Lung (tissue), 12 donors: ENCODE data around the gene MSANTD7. TPM values are rescaled to one million over a fixed set of nuclear protein-coding genes. Genes with fewer than 3 reads are reported as not detected.

Experiments used
- ATAC-seq: fragments of 200-7000 bp; cut with Tn5 transposase; one replicate; pipeline ENCODE4 v1.9.1; 2020; ENCODE audit warnings: moderate number of reproducible peaks; ENCODE audit not compliant: insufficient read depth, low FRiP score
- DNase-seq, 3 donors: peaks; one replicate each; pipeline ENCODE4 v3.0.0-alpha.2; 2013 to 2017
- H3K27ac ChIP-seq, 2 donors: one replicate each; pipeline ENCODE4 v1.5.1; 2013; ENCODE audit warnings: mild to moderate bottlenecking in 2 of 2, moderate library complexity in 2 of 2, control low read depth in 1 of 2, inconsistent platforms in 1 of 2, low read depth in 1 of 2, low read length in 1 of 2
- H3K27me3 ChIP-seq, 3 donors: one replicate each; pipeline ENCODE4 v1.5.1; 2013; ENCODE audit warnings: low read length in 2 of 3; ENCODE audit not compliant: control insufficient read depth in 3 of 3, insufficient read depth in 3 of 3
- H3K36me3 ChIP-seq, 4 donors: one replicate each; pipeline ENCODE4 v1.5.1; 2013; ENCODE audit warnings: low read length in 4 of 4, mild to moderate bottlenecking in 1 of 4, moderate library complexity in 1 of 4; ENCODE audit not compliant: control insufficient read depth in 4 of 4, insufficient read depth in 4 of 4
- H3K4me1 ChIP-seq, 5 donors: one replicate each; pipeline ENCODE4 v1.5.1; 2013; ENCODE audit warnings: low read length in 5 of 5, mild to moderate bottlenecking in 2 of 5, moderate library complexity in 1 of 5; ENCODE audit not compliant: control insufficient read depth in 5 of 5, insufficient read depth in 5 of 5
- H3K4me3 ChIP-seq: one replicate; pipeline ENCODE4 v1.5.1; 2013; ENCODE audit warnings: mild to moderate bottlenecking, control low read depth, moderate library complexity
- H3K9ac ChIP-seq, 2 donors: one replicate each; pipeline ENCODE4 v1.5.1; 2013; ENCODE audit warnings: low read length in 2 of 2, control low read depth in 1 of 2; ENCODE audit not compliant: insufficient read depth in 1 of 2
- H3K9me3 ChIP-seq, 4 donors: one replicate each; pipeline ENCODE4 v1.5.1; 2013; ENCODE audit warnings: low read length in 3 of 4, mild to moderate bottlenecking in 1 of 4, moderate library complexity in 1 of 4; ENCODE audit not compliant: control insufficient read depth in 4 of 4, insufficient read depth in 3 of 4
- WGBS, 2 donors: extraction: QIAGEN DNeasy Blood & Tissue Kit; methylation state at CpG; one replicate each; pipeline ENCODE4 v1.1.7; 2013; 5-methylcytosine and 5-hydroxymethylcytosine counted together
- polyA plus RNA-seq, 2 donors: library from polyadenylated mRNA; stranded (reverse); fragments of 200-250 nt; gene quantifications; one replicate each; pipeline ENCODE4 v1.2.1, GENCODE V29; 2013
- total RNA-seq, 2 donors: library from RNA; depleted of rRNA in 1 of 2; stranded (reverse); fragments of >200 nt in 1 of 2; gene quantifications; one replicate each; pipeline ENCODE4 v1.2.1, GENCODE V29; 2014 to 2021
- TF ChIP-seq, protein P1 (sequence below): IDR thresholded peaks from 2 replicates; pipeline ENCODE4 v1.5.1; 2012; ENCODE audit warnings: mild to moderate bottlenecking; ENCODE audit errors: control extremely low read depth, extremely low read depth
- donor health status: control.
- donor health status: control.
- donor health status: Bipolar disorder and iron deficiency.
- donor health status: healthy.
- donor health status: DM: yes; HTN: yes; CAD: no.

Gene MSANTD7
- total and polyA plus RNA-seq, 4 donors, result 2.2 to 17.2 (median 7.1) TPM

DNA sequence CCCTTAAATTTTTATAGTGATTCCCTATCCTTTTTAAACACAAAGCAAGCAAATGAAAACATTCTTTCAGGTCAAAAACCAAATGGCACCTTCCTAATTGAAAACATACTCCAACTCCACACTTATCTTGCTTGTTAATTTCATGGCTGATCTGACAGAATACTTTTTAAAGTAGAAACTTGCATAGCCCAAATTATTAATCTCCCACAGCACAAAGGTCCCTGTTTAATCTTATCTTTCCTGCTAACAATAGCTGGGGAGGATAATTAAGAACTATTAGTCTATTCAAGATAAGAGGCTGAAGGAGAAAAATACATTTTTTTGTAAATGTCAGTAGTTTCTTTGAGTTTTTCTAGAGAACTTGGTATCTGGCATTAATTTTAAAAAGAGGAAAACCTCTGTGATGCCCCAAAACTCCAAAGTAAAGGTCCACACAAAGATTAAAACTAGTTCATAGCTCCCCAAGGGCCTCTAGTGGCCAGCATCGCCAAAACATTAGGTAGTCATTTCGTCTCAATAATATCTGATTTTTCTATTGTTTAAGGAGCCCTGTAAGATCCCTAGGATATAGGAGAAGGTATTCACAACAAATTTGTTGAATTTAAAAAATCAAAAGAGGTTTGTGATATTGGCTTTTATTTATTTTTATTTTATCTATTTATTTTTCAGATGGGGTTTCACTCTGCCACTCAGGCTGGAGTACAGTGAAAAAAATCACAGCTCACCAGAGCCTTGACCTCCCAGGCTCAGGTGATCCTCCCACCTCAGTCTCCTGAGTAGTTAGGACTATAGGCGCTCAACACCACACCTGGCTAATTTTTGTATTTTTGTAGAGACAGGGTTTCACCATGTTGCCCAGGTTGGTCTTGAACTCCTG lies 15.0 kb upstream of the MSANTD7 start:
- Histone ChIP-seq H3K9me3 (no peaks in the 10 kb centered on the region), H3K4me3 (no peak overlapping the region), H3K4me1 (no peaks in the 10 kb centered on the region), H3K9ac (no peak overlapping the region), H3K36me3 (no peaks in the 10 kb centered on the region), H3K27ac (no peak overlapping the region), H3K27me3 (no peaks in the 10 kb centered on the region)
- TF ChIP-seq, protein P1, sequence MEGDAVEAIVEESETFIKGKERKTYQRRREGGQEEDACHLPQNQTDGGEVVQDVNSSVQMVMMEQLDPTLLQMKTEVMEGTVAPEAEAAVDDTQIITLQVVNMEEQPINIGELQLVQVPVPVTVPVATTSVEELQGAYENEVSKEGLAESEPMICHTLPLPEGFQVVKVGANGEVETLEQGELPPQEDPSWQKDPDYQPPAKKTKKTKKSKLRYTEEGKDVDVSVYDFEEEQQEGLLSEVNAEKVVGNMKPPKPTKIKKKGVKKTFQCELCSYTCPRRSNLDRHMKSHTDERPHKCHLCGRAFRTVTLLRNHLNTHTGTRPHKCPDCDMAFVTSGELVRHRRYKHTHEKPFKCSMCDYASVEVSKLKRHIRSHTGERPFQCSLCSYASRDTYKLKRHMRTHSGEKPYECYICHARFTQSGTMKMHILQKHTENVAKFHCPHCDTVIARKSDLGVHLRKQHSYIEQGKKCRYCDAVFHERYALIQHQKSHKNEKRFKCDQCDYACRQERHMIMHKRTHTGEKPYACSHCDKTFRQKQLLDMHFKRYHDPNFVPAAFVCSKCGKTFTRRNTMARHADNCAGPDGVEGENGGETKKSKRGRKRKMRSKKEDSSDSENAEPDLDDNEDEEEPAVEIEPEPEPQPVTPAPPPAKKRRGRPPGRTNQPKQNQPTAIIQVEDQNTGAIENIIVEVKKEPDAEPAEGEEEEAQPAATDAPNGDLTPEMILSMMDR, result peak; percentile 30
- ATAC-seq, result no peak
- DNase-seq, result peak; percentile 45 to 76 (median 67)
- WGBS, 2 donors, result 33 to 38% methylated on average over 3 of the region's 3 CpGs

- no peak overlapping the region for H3K4me3 ChIP-seq
- H3K27me3 ChIP-seq, result no peaks in the 10 kb centered on the region
- ATAC-seq, result no peak
- no peaks in the 10 kb centered on the region for H3K4me1 ChIP-seq
- no peak overlapping the region for H3K27ac ChIP-seq
- no peak overlapping the region for H3K9ac ChIP-seq
- 89 to 95% methylated on average over 3 of the region's 3 CpGs for WGBS, 2 donors
- H3K36me3 ChIP-seq, result no peaks in the 10 kb centered on the region
- no peak for DNase-seq
- TF ChIP-seq, protein P1, result no peak
- no peaks in the 10 kb centered on the region for H3K9me3 ChIP-seq
Measured at GRCh38 chr10:14823966-14824365, 14.1 kb upstream of the MSANTD7 start.

- Histone ChIP-seq H3K36me3 (no peaks in the 10 kb centered on the region), H3K9ac (no peak overlapping the region), H3K27me3 (no peaks in the 10 kb centered on the region), H3K4me3 (no peak overlapping the region), H3K27ac (no peak overlapping the region), H3K9me3 (no peaks in the 10 kb centered on the region), H3K4me1 (no peaks in the 10 kb centered on the region)
- DNase-seq, result no peak
- TF ChIP-seq, protein P1, result no peak
- 24 to 29% methylated on average over 1 of the region's 1 CpG for WGBS, 2 donors
- no peak for ATAC-seq
Measured at GRCh38 chr10:14826076-14826829, 11.9 kb upstream of the MSANTD7 start.
